GM19455 (cell line): ENCODE results near the gene ATOSB.

ENCODE experiments used
- ATAC-seq: cut with Tn5 transposase; IDR thresholded peaks from one replicate; pipeline ENCODE4 v1.9.1; 2021; ENCODE audit not compliant: unreplicated experiment

Gene ATOSB

DNA sequence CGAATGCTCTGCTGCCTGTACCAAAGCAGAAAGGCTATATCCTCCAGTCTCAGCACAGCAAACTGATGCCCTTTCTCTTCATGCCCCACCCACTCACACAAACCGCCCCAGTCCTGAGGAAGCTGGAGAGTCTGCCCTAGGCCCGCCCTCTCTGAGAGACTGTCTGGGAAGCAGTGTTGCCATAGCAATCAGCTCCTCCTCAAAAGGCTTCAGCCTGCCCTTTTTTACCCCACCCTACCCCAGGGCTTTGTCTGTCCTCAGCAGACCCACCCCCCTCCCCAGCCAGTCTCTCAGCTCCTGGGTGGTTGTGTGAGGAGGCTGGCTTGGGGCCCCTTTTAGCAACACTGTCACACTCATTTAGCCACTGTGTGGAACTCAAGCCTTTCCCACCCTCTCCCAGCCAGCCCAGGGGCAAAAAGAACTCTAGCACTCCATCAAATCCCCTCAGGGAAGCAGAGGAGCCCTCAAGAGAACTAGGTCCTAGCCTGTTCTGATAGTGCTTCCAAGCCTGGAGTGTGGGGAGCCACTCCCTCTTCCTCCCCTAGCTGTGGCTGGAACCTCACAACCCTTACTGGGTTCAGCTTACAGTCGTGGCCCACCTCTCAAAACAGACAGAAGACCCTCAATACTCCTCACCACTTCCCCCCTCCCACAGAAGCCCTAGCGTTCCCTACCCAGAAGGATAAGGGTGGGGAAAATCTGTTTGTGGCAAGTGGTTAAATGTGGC is 1.4 kb downstream of the ATOSB start:
- ATAC-seq, result no peak

DNA sequence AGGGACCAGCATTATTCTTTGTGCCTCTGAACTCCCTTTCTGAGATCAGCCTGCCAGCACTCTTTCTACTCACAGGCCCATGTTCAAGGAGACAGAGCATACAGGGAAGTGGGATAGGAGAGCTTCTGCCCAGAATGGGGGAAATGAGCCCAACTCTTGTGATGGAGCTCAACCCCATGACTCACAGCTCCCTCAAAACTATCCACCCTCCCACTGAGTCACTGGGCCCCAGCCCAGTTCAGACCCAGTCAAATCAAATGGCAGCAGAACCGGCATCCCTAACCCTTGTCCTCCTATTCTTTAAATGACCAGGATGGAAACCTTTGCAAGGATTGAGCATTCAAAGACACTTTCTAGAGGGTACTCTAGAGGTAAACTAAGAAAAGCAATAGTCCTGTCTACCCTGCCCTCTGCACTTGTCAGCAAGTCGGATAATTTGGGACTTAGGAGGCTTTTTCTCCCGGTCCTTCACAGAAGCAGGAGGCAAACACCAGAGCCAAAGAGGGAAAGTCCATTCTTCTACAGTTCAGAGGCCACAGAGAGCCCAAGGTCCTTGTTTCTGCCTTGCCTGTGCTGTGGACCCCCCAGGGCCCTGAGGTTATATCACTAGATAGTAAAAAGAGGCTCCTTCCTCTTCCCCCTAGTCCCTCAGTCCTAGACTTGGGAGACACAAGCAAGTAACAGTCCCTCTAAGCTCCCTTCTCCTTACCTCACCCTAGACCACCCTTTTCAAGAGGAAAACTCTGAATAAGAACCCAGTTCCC is 3.2 kb downstream of the ATOSB start:
- no peak for ATAC-seq

DNA sequence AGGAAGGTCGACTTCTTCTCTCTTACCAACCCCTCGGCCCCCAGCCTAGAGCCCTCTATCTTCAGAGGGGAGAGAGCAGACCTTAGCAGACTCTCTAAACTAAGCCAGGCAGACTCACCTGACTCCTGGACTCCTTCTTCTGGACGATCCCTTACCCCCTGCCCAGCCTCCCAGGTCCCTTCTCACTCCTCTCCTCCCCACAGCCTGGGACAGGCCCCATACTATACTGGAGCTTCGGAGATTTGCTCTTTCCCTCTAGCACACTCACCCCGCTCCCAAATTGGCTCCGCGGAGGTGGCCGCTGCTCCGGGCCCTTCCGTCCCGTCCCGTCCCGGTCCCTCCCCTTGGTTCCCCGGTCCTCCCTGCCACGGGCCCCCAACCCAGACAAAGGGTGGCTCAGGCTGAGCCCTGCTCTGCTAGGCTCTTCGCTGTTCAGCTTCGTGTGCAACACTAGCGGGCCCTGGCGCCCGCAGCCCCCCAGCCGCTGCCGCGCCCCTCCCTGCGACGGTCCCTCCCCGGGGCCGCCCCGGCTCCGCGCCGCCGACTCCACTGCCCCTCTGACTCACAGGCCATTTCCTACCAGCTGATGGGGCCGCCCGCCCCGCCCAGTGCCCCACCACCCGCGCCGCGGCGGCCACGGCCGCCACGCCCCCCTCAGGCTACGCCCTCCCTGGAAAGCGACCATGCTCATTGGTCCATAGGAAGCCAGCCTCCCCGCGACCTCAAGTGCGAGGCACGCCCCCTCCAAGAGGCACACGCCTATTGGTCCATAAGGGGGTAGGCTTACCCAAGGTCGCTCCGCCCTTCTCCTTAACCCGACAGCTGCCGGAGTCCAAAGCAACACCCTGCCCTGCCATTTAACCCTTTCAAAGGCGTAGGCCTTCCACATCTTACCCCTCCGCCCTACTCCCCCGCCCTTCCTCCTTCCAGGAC is 4.4 kb downstream of the ATOSB start:
- ATAC-seq, result peak; percentile 65

DNA sequence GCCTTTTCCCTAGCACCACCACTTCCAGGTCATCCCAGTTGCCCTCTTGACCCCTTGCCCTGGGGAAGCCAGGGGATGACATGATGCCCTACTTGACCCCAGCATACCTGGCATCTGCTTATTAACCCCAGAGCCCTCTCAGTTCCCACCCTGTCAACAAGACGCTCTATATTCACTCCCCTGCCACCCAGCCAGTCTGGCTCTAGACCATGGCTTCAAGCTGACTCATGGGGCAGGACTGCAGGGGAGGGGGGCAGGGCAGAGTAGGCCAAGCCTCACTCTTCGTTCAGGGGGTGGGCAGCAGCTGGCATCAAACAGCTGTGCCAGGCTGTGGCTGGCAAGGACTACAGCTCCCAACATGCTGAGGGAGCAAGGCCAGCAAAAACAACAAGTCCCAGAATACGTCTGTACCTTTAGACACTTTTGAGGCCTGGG is 5.3 kb downstream of the ATOSB start:
- ATAC-seq, result no peak

DNA sequence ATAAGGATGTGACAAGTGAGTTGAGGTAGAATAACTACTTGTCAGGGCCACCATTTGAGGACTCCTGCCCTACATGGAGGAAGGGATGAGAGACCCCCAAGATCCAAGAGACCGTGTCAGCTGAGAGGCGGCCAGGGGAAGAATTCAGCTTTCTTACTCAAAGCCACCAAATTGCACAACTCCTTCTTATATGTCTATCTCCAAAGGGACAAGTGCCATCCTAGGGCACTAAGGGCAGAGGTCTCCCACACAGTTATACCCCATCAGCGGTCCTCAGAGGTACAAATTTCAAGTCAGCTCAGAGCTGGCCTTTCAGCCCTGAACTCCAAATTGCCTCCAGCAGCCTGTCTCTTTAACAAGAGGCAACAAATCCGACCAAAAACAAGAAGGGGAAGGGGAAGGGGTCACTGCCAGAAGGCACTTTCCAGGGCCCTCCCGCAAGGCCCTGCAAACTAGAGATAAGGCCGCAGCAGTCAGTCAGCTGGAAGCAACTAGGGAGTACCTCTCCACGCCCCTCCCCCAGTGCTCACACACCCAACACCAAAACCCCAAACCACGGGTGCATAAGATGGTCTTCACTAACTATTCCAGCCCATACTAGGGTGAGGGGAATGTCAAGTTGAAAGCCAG is 6.6 kb downstream of the ATOSB start:
- no peak for ATAC-seq

DNA sequence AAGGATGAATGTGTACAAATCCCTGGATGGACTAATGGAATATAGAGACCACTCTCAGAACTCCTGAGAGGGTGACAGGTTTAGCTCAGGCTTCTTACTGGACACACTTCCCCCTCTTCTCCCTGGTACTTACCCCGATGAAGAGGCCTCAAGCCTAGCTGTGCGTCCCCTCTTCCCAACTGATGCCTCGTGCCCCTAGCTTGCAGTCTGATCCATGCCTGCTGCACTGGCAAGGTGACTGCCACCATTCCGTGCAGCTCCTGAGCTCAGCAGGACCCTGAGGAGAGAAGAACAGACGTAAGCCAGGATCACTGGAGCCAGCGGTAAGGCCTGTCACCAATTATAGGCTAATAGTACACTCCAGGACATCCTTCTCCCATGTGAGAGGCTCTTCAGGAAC is 7.2 kb downstream of the ATOSB start:
- ATAC-seq, result no peak

DNA sequence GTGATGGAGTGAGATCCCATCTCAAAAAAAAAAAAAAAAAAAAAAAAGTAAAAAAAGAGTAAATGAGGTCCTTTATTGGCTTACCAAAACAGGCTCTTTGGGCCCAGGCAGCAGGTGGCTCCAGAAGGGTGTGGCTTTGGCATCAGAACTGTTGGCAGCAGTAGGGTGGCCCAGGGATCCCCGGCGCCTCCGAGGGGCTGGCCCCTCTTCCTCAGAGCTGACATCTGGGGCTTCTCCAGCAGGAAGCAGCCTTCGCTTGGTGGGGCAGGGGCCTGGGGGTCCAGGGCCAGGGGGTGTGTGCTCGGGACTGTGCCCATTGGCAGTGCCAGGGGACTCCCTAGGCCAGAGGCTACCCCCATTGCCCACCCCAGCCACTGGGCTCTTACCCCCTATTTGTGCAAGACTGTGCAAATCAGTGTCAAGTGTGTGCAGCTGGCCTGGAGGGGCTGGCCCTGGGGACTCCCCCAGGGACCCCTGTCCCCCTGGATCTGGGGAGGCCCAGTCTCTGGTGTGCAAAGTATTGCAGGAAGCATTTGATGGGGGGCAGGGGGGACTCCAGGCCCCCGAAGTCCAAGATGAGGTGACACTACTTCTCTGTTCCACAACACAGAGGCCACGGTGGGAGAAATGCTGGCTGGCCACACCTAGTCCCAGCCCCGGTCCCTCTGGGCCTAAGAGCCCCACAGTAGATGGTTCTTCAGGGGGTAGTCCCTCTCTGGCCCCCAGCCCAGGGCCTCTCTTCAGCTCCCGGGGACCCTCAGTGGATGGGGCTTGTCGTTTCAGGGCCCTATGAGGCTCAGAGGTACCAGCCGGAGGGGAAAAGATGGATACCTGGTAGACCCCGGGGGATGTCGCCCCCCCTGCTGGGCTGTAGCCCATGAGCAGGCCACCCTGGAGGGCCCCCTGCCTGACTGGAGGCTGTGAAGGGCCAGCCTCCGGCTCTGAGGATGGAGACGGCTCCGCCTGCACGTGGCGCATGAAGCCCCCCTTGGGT is 8.1 kb downstream of the ATOSB start:
- ATAC-seq, result no peak

DNA sequence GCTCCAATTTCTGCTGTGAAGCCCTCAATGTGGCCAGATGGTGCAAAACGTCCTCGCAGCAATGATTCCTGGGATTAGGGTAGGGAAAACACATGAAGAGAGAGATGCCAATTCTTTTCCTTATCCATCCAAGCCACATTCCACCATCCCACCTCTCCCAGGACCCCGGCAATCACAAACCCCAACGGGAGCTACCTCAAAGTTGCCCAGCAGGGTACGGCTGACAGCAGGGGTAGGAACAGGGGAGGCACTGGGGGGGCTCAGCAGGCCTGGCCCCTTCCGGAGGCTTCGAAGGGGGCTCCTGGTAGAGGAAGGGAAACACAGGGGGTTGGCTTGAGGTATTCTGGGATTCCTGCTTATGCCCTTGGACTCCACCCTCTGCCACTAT is 9.3 kb downstream of the ATOSB start:
- no peak for ATAC-seq

DNA sequence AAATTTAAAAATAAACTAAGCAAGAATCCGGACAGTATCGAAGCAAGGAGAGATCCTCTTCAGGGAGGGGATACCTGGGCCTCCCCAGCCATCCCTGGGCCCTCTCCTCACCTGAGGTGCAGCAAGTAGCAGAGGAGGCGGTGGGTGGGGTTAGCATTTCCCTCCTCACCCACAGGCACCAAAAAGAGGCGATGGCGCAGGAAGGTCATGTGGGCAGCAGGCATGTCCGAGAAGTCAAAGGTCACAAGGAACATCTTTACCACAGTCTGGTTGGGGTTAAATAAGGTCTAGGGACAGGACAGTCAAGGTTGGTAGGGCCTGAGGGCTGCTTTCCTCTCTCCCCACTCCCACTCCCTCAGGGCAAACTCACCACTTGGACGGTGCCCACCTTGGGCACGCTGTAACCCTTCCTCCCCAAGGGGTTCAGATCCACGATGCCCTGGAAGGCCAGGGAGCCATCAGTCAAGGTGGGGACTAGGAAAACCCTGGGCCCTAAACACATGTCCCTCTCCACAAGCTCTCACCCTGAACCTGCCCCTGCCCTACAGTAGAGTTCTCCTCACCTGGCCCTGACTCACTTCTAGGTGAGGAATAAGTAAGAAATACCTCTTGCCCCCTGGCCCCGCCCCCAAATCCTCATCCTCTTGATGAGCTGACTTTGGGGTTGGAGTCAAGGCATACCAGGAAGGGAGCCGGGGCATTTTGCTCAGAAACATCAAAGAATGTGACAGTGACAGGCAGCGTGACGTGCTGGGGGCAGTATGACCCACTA is 9.9 kb downstream of the ATOSB start:
- ATAC-seq, result no peak

DNA sequence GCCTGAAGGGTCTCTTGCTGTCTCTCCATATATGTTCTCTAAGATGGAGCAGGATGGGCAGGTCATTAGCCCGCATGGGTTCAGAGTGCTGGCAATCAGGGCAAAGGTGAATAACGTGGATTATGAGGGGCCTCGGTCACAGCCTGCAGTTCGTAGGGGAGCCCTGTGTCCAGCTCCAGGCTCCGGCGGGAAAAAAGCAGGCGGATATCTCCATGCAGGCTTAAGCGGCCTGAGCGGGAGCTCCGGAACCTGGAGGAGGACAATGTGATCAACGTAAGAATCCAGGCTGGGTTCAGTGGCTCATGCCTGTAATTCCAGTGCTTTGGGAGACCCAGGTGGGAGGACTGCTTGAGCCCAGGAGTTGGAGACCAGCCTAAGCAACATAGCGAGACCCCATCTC is 10.5 kb downstream of the ATOSB start:
- no peak for ATAC-seq

DNA sequence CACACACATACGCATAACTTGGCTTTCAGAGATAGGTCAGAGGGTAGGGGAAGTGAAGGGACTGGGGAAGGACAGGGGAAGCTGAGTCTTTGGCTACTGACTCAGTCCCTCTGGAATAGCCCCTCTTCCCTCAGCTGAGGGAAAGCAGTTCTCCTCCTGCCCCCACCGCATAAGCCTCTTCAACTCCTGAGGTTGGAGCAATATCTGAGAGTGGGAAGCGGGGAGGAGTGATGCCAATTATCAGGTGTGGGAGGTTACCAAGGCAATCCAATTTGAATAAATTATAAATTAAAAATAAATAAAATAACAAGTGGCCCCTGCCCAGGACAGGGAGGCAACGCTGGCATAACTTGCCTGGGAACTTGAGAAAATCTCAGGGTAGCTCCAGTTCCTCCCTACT is 11.1 kb downstream of the ATOSB start:
- no peak for ATAC-seq

DNA sequence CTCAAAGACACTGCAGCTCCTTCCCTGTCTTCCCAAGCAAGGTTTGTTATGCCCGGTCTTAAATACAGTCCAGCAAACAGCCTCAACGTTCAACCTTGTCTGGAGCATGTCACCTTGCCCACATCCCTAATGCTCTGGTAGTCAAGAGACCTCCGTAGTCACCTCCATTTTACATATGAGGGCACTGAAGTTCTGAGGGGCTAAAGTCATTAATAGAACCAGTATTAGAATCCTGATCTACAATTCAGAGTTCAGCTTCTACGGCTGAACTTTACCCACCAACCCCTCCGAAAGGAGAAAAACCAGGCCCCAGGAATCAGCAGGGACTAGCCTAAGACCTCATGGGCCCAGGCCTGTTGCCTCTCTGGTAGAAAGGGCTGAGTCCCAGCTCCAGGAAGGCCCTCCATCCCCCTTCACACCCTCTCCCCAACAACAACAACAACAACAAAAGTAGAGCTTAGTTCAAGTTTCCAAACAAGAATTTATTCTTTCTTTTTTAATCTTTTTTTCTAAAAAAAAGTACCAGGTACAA is 11.9 kb downstream of the ATOSB start:
- ATAC-seq, result no peak

DNA sequence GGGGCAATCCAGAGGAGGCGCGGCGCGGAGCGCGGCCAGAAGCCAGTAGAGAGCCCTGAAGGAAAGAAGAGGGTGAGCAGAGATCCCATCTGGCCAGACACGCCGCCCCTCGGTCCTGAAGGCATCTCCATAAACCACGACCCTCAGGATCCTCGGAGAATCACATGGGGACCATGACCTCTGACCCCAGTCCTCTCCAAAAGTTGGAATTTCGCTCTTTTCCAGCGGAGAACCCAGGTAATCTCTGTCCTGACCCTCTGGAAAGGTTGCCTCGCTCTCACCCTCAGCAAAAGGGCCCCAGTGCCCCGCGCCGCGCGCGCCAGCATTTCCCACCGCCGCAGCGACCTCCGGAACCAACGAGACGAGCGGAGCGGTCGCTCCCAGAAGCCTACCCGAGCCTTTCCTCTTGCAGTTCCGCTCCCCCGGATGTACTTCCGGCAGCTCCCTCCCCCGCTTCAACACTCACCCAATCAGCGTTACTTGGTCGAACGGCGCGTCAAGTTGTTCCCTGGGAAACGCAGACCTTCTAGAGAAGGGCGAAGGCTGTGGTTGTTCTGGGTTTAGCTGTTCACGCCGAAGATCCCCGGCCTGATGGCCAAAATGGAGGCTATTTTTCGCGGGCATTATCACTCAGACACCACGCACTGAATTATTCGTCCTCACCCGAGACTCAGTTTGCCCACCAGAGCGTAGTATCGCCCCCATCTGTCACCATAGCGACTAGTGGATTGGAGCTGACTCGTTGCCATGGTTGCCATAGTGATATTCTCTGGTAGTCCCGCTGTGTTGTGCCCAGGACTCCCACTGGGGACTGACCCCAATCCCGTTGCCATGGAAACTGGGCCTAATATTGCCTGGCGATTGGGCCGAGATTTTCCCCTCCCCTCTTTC is 12.6 kb downstream of the ATOSB start, which contains the start of gene STOML2:
TSS of gene STOML2 (minus strand) at position 363 of the 891 bp plus-strand sequence. CDS start at position 326, 37 bp downstream.
- peak; percentile 93 for ATAC-seq

DNA sequence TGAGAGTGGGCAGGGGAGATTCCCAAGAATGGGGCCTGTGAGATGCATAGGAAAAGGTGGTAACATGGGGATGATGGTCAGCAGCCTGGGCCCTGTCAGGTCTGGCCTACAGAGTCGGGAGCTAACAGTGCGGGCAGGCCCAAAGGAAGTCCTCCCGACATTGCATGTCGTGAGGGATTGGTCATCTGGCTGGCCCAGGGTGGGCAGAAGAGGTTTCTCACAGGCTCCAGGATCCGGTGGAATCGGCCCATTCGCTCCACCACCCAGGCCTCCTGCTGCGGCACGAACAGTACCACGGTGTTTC is 13.2 kb downstream of the ATOSB start:
- ATAC-seq, result no peak

DNA sequence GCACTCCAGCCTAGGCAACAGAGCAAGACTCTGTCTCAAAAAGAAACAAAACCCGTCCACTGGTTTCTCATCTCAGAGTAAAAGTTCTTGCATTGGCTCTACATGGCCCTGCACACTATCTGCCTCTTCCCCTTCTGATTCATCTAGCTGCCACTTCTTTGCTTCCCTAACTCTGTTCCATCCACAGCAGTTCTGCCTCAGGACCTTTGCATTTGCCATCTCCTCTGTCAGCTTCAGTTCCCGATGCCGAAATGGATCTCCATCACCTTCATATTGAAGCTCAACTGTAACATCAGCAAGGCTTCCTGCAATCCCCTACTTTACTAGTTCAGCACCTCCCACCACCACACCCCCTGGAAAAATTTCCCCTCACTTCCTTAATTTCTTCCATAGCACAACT is 18.1 kb downstream of the ATOSB start:
- ATAC-seq, result no peak

DNA sequence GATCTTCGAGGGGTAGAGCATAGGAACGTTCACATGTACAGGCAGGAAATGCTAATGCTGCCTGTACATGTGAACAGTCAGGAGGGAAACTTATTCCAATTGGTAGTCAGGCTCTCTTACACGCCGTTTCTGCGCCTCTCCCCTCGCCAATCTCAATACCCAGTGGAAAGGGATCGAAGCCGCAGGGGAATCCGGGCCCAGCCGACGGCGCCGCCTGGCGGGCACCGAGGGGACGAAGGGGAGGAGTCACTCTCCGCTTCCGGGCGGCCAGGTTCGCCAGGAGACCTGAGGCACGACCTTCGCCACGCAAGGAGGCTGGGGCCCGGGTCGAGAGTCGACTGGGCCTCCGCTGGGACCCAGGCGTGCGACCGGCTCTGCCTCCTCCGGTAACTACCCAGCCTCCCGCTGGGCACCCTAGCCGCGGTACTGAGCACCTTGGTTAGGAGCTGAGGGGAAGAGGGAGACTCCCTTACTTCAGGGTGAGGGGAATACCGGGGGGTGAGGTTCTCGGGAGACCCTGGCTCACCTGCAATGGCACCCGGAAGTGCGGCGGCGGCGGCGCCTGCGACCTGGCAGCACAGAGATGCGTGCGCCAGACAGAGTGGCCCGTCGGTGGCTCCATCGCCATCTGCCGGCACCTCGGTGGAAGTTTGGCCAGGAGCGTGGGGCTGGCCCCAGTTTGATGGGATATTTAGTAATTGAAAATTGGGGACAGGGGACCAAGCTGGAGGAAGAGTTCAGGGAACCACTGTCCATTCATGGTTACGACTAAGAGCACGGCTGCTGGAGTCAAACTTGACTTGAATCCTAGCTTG is 19.4 kb downstream of the ATOSB start, which contains the start of gene PIGO:
TSS of gene PIGO (minus strand) at position 557 of the 815 bp plus-strand sequence. CDS start 1,026 bp downstream, outside the sequence.
- peak; percentile 86 for ATAC-seq

DNA sequence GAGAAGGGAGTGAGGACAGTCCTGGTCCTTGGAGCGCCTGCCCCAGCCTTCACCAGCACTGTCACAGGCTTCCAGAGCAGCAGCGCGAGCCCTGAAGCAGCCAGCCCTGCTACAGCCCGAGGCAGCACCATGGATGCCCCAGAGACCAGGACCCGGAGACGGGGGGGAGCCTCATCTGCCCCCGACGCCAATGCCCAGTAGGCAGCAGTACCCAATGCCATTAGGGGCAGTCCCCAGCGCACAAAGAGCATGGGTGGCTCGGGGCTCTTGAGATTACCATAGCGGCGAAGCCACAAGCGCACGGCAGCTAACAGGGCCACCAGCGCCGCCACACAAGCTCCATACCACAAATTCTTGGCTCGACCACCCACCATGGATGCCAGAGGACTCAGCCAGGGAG is 24.1 kb downstream of the ATOSB start:
- no peak for ATAC-seq
